Measurements from ENCODE around the gene SHMT1. TPM values are rescaled to one million over a fixed set of nuclear protein-coding genes. Genes with fewer than 3 reads are reported as not detected.

The SHMT1 gene
- 17.9 and 47.7 TPM in 2 replicates for total RNA-seq

DNA sequence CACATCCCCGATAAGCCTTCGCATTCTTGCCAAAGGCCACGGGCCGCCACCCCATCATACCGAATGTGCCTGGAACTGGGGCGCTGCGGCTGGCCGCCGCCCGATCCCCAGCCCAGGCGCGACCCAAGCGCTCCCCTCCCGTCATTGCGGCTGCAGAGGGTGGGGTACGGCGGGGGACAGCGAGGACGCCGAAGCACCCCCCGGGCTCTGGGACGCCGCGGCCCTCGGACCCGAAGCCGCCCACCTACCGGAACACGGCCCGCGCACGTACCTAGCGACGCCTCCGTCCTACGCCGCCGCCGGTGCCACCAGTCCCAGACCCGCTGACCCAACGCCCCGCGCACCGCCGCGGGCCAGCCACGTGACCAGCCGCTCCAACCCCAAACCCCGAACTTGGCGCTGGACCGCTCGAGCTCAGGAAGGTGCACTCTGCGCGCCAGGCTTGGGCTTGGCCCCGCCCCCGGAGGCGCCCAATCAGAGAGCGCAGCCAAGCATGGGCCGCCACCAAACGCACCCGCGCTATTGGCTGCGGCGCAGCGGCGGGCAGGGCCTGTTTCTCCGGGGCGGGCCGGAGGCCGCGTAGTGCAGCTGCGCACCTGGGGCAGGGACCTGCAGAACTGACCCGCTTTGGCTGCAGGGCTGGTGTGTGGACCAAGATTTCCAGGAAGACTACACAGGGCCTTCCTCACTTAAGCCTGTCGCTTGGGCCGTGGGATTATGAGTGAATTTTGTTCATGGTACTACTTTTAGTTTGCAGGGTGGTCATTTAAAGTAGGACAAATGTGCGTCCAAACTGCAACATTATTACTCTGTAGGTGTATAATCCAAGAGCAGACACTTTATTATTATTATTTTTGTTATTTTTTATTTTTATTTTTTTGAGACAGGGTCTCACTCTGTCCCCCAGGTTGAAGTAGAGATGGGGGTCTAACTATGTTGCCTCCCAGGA, at the start of gene SHMT1:
SHMT1 (minus strand) TSS at position 450 of the 949 bp plus-strand sequence. CDS start 7,569 bp downstream, outside the sequence.

DNA sequence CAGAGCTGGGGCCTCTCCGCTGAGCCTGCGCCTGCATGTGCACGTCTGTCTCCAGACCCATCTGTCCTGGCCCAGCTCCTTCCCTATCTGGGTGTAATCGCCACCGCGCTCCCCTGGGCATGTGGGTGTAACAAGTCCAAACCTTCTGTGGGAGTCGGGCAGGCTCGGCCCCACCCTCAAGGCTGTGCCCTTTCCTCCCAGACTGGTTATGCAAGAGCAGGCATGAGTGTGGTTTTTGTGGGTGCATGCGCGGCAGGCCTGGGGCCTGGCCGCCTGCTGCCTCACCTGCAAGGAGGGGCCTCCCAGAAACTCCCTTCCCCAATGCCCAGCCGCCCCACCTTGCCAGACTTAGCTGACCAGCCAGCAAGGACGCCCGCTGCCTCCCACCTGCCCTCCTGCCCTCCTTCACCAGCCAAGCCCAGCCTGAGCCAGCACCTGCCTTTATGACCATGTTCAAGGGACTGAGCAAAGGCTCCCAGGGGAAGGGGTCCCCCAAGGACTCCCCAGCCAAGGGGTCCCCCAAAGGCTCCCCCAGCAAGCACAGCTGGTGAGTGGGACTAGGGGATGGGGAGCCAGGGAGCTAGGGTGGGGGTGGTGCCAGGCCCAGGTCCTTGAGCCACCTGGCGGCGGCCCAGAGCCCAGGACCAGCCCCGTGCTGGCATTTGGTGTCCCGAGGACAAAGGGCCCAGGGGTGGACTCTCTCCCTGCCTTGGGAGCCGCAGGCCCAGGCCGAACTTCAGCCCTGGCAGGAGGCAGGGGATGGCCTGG, 14.3 kb upstream of the SHMT1 start, which contains the start of gene EVPLL:
EVPLL (plus strand) TSS at position 342 of the 768 bp plus-strand sequence. CDS start 3,160 bp downstream, outside the sequence.

DNA sequence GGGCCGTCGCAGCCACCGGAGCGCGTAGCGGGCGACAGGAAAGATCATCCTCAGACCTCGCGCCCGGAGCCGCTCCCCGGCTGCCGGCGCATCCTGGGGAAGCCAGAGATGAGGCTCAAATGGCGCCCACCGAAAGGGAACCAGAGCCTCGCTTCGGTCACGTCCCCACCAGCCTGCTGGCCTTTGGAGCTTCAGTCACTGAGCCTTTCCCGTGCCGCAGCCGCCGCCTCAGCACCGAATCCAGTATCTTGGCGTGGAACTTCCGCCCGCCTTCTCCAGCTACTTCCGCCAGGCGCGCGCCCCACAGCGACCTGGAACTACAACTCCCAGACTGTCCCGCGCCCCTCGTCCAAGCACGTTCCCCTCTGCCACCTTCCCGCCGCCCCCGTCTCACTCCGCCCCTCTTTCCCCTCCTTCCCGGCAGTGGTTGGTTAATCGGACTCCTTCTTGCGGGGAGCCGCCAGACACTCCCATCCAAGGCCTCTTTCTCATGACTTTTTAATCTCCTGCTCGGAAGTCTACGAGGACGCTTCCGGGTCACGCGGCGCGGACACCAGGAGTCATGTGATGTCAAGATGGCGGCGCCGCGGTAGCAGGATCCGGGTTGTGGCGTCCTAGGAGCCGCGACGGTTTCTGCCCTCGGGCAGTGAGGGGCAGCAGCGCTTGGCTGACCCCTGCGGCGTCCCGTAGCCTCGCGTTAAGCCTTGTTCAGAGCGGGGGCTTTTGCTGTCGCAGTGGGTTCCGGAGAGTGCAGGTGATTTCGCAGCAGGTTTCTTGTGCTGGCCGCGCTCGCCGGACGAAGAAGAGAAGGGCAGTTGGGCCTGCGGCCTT, 48.4 kb downstream of the SHMT1 start, which contains the start of the genes SMCR8 and TOP3A:
SMCR8 (plus strand) TSS at position 563 of the 831 bp plus-strand sequence. CDS start 497 bp downstream, outside the sequence.
TOP3A (minus strand) TSS at position 264 of the 831 bp plus-strand sequence; CDS start at position 48, 216 bp downstream.

Other genes with a start within 250 kb of the SHMT1 start
- 77.3 and 88.1 TPM in 2 replicates for gene ALKBH5, start 179.7 kb downstream of the SHMT1 start, total RNA-seq
- gene LLGL1, start 137.9 kb downstream of the SHMT1 start, total RNA-seq = 41.0 and 46.0 TPM in 2 replicates
- 378 and 446 TPM in 2 replicates for gene FLII, start 104.8 kb downstream of the SHMT1 start, total RNA-seq
- gene MIEF2, start 102.9 kb downstream of the SHMT1 start, total RNA-seq = 6.8 and 9.4 TPM in 2 replicates
- 22.4 and 22.8 TPM in 2 replicates for gene TOP3A, start 48.6 kb downstream of the SHMT1 start, total RNA-seq
- 6.4 and 8.8 TPM in 2 replicates for gene SMCR8, start 48.3 kb downstream of the SHMT1 start, total RNA-seq
- 0.04 TPM in 1 of 2 replicates, not detected in the other for gene EVPLL, start 14.2 kb upstream of the SHMT1 start, total RNA-seq
- gene LGALS9C, start 113.2 kb upstream of the SHMT1 start, total RNA-seq = 1.8 and 2.0 TPM in 2 replicates

Data from hair follicular keratinocyte (primary cell).